MM.1S (cell line): Measurements from ENCODE around the gene GID8.

Source experiments
- DNase-seq: peaks from one replicate; pipeline ENCODE4 v3.0.0-alpha.2; 2015
- H2AFZ ChIP-seq: fragments of 300-600 bp; sonication (generic); 2 replicates; pipeline ENCODE4 v1.6.0; 2016; ENCODE audit warnings: antibody characterized with exemption, low read length
- H3F3A ChIP-seq: fragments of 300-600 bp; sonication (generic); 2 replicates; pipeline ENCODE4 v1.6.1; 2016; ENCODE audit warnings: mild to moderate bottlenecking, antibody characterized with exemption, low read length, moderate library complexity, mixed read lengths; ENCODE audit not compliant: insufficient read depth
- H3K27ac ChIP-seq: fragments of 300-600 bp; sonication (generic); 2 replicates; pipeline ENCODE4 v1.5.1; 2016; ENCODE audit warnings: mild to moderate bottlenecking, low read length
- H3K27me3 ChIP-seq: fragments of 300-600 bp; sonication (generic); replicated peaks from 2 replicates; pipeline ENCODE4 v1.6.0; 2016; ENCODE audit warnings: low read length; ENCODE audit not compliant: insufficient read depth
- H3K36me3 ChIP-seq: fragments of 300-600 bp; sonication (generic); replicated peaks from 2 replicates; pipeline ENCODE4 v1.6.1; 2016; ENCODE audit warnings: mild to moderate bottlenecking, low read length, mixed read lengths; ENCODE audit not compliant: insufficient read depth
- H3K4me1 ChIP-seq: fragments of 300-600 bp; sonication (generic); 2 replicates; pipeline ENCODE4 v1.6.1; 2016; ENCODE audit warnings: low read length, mixed read lengths
- H3K4me2 ChIP-seq: fragments of 300-600 bp; sonication (generic); 2 replicates; pipeline ENCODE4 v1.6.0; 2016; ENCODE audit warnings: low read depth, low read length
- H3K4me3 ChIP-seq: fragments of 300-600 bp; sonication (generic); 2 replicates; pipeline ENCODE4 v1.5.1; 2016; ENCODE audit warnings: low read length, mixed read lengths
- H3K79me2 ChIP-seq: fragments of 300-600 bp; sonication (generic); 2 replicates; pipeline ENCODE4 v1.6.1; 2016; ENCODE audit warnings: mixed run types, low read length, mixed read lengths
- H3K9ac ChIP-seq: fragments of 300-600 bp; sonication (generic); 2 replicates; pipeline ENCODE4 v1.6.1; 2016; ENCODE audit warnings: low read length, mixed read lengths
- H3K9me2 ChIP-seq: fragments of 300-600 bp; sonication (generic); replicated peaks from 2 replicates; pipeline ENCODE4 v1.6.1; 2016; ENCODE audit warnings: mild to moderate bottlenecking, low read length, mixed read lengths; ENCODE audit not compliant: insufficient read depth
- H3K9me3 ChIP-seq: fragments of 300-600 bp; sonication (generic); replicated peaks from 2 replicates; pipeline ENCODE4 v1.6.1; 2016; ENCODE audit warnings: mild to moderate bottlenecking, low read length, mixed read lengths; ENCODE audit not compliant: insufficient read depth
- H4K20me1 ChIP-seq: fragments of 300-600 bp; sonication (generic); 2 replicates; pipeline ENCODE4 v1.6.1; 2016; ENCODE audit warnings: mild to moderate bottlenecking, low read length, moderate library complexity, mixed read lengths; ENCODE audit not compliant: insufficient read depth
- EZH2 ChIP-seq: fragments of 300-600 bp; sonication (generic); optimal IDR thresholded peaks from 2 replicates; pipeline ENCODE3; 2017; ENCODE audit warnings: low read depth, mild to moderate bottlenecking, antibody characterized with exemption, low read length, mixed read lengths
- EZH2phosphoT487 ChIP-seq: fragments of 300-600 bp; sonication (generic); IDR thresholded peaks from 2 replicates; pipeline ENCODE4 v1.6.1; 2018; ENCODE audit warnings: antibody characterized with exemption, low read length
- TF ChIP-seq, protein P1 (sequence below): fragments of 300-600 bp; sonication (generic); IDR thresholded peaks from 2 replicates; pipeline ENCODE4 v1.5.1; 2016; ENCODE audit warnings: antibody characterized with exemption, low read length, mixed read lengths

GID8 gene

DNA sequence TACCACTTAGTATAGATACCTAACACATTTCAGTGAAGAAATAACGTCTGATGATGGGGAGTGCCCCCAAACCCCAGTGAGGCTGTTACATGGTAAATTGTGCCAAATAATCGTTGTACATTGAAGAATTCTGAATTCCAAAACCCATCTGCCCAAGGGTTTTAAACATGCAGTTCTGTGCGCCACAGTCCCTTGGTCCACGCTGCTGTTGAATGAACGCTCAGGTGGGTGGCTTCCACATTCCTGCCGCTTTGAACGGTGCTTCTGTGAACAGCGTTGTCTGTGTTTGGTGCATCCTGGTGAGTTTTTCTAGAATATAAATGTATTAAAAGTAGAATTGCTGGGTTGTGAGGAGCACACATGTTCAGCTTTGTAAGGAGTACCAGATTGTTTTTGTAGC is 2.9 kb downstream of the GID8 start:
- DNase-seq = no peak
- peaks cover 8% of the 10 kb centered on the region for H3F3A ChIP-seq
- H3K4me1 ChIP-seq = peaks cover 11% of the 10 kb centered on the region
- H3K9me2 ChIP-seq = no peaks in the 10 kb centered on the region
- H3K4me3 ChIP-seq = no peak overlapping the region
- H3K9me3 ChIP-seq = no peaks in the 10 kb centered on the region
- H3K27me3 ChIP-seq = no peaks in the 10 kb centered on the region
- TF ChIP-seq EZH2 (no peak), EZH2phosphoT487 (no peak)
- TF ChIP-seq, protein P1, sequence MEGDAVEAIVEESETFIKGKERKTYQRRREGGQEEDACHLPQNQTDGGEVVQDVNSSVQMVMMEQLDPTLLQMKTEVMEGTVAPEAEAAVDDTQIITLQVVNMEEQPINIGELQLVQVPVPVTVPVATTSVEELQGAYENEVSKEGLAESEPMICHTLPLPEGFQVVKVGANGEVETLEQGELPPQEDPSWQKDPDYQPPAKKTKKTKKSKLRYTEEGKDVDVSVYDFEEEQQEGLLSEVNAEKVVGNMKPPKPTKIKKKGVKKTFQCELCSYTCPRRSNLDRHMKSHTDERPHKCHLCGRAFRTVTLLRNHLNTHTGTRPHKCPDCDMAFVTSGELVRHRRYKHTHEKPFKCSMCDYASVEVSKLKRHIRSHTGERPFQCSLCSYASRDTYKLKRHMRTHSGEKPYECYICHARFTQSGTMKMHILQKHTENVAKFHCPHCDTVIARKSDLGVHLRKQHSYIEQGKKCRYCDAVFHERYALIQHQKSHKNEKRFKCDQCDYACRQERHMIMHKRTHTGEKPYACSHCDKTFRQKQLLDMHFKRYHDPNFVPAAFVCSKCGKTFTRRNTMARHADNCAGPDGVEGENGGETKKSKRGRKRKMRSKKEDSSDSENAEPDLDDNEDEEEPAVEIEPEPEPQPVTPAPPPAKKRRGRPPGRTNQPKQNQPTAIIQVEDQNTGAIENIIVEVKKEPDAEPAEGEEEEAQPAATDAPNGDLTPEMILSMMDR = no peak
- H3K27ac ChIP-seq = no peak overlapping the region
- no peaks in the 10 kb centered on the region; the same call in 1 of the 2 replicates for H3K36me3 ChIP-seq
- no peak overlapping the region for H3K4me2 ChIP-seq
- peaks cover 69% of the 10 kb centered on the region for H3K79me2 ChIP-seq
- no peak overlapping the region for H2AFZ ChIP-seq
- no peak overlapping the region for H3K9ac ChIP-seq
- no peaks in the 10 kb centered on the region for H4K20me1 ChIP-seq

DNA sequence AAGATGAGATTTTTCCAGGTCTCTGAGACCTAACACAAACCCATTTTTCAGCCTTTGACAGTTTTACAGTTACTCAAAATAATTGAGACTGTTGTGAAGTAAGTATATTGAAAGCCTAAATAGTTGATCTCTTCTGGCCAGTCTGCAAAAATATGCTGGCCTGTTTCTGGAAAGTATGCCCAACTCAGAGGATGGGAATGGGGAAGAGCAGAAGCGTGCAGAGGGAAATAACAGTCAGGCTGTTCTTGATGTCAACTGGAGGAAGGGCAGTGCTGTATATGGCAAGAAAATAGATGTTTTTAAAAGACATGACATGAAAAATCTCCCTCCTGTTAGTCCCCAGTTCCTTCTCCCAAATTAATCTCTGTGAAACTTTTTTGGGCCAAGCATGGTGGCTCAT is 3.8 kb downstream of the GID8 start:
- no peaks in the 10 kb centered on the region for H4K20me1 ChIP-seq
- no peak overlapping the region for H3K4me2 ChIP-seq
- TF ChIP-seq, protein P1 = no peak
- no peak for TF ChIP-seq EZH2
- no peak for TF ChIP-seq EZH2phosphoT487
- peaks cover 10% of the 10 kb centered on the region for H3K4me1 ChIP-seq
- H3K9ac ChIP-seq = no peak overlapping the region
- peaks cover 66% of the 10 kb centered on the region for H3K79me2 ChIP-seq
- no peak overlapping the region for H3K27ac ChIP-seq
- no peaks in the 10 kb centered on the region; the same call in 1 of the 2 replicates for H3K36me3 ChIP-seq
- H3K27me3 ChIP-seq = no peaks in the 10 kb centered on the region
- H3F3A ChIP-seq = peaks cover 8% of the 10 kb centered on the region
- DNase-seq = no peak
- no peak overlapping the region for H3K4me3 ChIP-seq
- H3K9me3 ChIP-seq = no peaks in the 10 kb centered on the region
- H2AFZ ChIP-seq = no peak overlapping the region
- no peaks in the 10 kb centered on the region for H3K9me2 ChIP-seq

DNA sequence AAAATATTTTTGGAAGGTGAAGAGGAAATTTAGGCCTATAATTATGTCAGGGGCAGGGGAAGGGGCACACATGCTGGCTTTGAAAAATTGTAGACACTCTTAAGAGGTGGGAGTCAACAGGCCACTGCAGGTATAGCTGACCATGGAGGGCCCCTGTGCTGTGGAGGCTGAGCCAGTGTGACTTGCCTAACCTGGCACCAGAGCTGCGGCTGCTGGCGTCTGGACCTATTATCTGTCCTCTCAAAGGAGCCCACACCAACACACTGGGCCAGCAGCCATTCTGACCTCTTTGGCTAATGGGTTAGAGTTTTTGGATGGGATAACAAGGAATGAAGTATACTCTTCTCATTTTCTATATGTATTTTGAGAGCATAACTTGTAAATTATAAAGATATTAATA is 4.5 kb downstream of the GID8 start:
- H3F3A ChIP-seq = peaks cover 8% of the 10 kb centered on the region
- H3K9me2 ChIP-seq = no peaks in the 10 kb centered on the region
- no peak overlapping the region for H3K27ac ChIP-seq
- no peak overlapping the region for H3K9ac ChIP-seq
- TF ChIP-seq, protein P1 = no peak
- TF ChIP-seq EZH2phosphoT487 (no peak), EZH2 (no peak)
- DNase-seq = no peak
- no peaks in the 10 kb centered on the region for H4K20me1 ChIP-seq
- no peaks in the 10 kb centered on the region; the same call in 1 of the 2 replicates for H3K36me3 ChIP-seq
- H3K27me3 ChIP-seq = no peaks in the 10 kb centered on the region
- no peak overlapping the region for H3K4me2 ChIP-seq
- H3K79me2 ChIP-seq = peaks cover 60% of the 10 kb centered on the region
- H3K4me3 ChIP-seq = no peak overlapping the region
- peaks cover 10% of the 10 kb centered on the region for H3K4me1 ChIP-seq
- H2AFZ ChIP-seq = no peak overlapping the region
- no peaks in the 10 kb centered on the region for H3K9me3 ChIP-seq
